Measurements from ENCODE around the gene RAB33B. TPM values are rescaled to one million over a fixed set of nuclear protein-coding genes. Genes with fewer than 3 reads are reported as not detected.
"Not testable (repeated sequence)": the region's sequence is repeated elsewhere in the genome, so short reads cannot be mapped to it uniquely, and the experiment has no call there.

The RAB33B gene
- total RNA-seq, 1 donor from 2014 or later: 14.4 TPM

DNA sequence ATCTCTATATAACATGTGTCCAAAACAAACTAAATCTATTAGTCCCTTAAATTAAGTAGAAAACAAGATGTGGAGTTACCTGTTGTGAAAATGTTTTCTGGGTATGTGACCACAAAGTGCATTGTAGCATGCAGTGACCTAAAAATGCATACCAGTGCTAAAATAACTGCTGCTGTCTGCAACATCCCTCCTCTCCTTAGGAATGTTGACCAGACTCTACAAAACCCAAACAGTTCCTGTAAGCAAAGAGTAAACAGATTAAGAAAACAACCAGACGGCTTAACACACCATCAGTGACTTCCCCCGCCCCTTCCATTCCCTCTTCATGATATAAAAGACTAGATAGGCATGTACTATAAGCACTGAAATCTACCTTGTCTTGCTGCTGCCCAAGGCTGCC is 15.8 kb upstream of the RAB33B start:
- H3K4me3 ChIP-seq: no peak overlapping the region

DNA sequence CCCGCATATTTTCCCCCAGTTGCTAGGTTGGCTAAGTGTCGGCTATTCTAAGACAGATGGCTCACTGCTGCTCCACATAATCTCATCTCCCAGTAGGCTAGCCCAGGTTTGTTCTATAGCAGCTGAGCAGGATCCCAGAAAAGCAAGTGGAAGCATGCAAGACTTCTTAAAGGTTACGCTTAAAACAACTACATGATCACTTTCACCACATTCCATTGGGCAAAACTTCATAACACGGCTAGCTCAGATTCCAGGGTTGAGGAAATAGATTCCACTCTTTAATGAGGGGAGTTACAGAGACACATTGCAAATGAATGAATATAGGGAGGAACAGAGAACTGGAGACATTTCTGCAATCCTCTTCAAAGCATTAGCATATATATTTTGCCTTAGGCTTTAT is 12.9 kb upstream of the RAB33B start:
- H3K27me3 Mint-ChIP-seq (ENCODE audit: insufficient read depth, low read depth): no peaks in the 10 kb centered on the region

More for the DNA sequence above, 15.8 kb upstream of the RAB33B start:
- Mint-ChIP-seq H3K27ac (no peak overlapping the region), H3K27me3 (ENCODE audit: insufficient read depth, low read depth) (no peaks in the 10 kb centered on the region), H3K4me1 (no peaks in the 10 kb centered on the region), H3K9me3 (peaks cover 54% of the 10 kb centered on the region), H3K36me3 (peaks cover 48% of the 10 kb centered on the region), H3K4me3 (no peak overlapping the region)
- no peak for DNase-seq (ENCODE audit: low spot score)
- H3K4me1 ChIP-seq: no peaks in the 10 kb centered on the region
- H3F3A ChIP-seq (ENCODE audit: low read depth): no peaks in the 10 kb centered on the region
- H3K27me3 ChIP-seq: no peaks in the 10 kb centered on the region
- no peak overlapping the region for H2AFZ ChIP-seq (replicated peaks)
- no peaks in the 10 kb centered on the region for H3K36me3 ChIP-seq
- no peak overlapping the region for H3K4me2 ChIP-seq
- no peak overlapping the region for H3K9ac ChIP-seq
- H3K9me3 ChIP-seq (ENCODE audit: low read depth): peaks cover 4% of the 10 kb centered on the region
- H3K79me2 ChIP-seq (ENCODE audit: low read depth): no peaks in the 10 kb centered on the region
- H3K27ac ChIP-seq: no peak overlapping the region
- no peaks in the 10 kb centered on the region for H4K20me1 ChIP-seq (ENCODE audit: low read depth)
- no peak for TF ChIP-seq EZH2 (IDR thresholded peaks at IDR 0.05)
- TF ChIP-seq, protein P1, sequence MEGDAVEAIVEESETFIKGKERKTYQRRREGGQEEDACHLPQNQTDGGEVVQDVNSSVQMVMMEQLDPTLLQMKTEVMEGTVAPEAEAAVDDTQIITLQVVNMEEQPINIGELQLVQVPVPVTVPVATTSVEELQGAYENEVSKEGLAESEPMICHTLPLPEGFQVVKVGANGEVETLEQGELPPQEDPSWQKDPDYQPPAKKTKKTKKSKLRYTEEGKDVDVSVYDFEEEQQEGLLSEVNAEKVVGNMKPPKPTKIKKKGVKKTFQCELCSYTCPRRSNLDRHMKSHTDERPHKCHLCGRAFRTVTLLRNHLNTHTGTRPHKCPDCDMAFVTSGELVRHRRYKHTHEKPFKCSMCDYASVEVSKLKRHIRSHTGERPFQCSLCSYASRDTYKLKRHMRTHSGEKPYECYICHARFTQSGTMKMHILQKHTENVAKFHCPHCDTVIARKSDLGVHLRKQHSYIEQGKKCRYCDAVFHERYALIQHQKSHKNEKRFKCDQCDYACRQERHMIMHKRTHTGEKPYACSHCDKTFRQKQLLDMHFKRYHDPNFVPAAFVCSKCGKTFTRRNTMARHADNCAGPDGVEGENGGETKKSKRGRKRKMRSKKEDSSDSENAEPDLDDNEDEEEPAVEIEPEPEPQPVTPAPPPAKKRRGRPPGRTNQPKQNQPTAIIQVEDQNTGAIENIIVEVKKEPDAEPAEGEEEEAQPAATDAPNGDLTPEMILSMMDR (IDR thresholded peaks at IDR 0.05): no peak
- no peak for TF ChIP-seq EZH2phosphoT487 (IDR thresholded peaks at IDR 0.05)

DNA sequence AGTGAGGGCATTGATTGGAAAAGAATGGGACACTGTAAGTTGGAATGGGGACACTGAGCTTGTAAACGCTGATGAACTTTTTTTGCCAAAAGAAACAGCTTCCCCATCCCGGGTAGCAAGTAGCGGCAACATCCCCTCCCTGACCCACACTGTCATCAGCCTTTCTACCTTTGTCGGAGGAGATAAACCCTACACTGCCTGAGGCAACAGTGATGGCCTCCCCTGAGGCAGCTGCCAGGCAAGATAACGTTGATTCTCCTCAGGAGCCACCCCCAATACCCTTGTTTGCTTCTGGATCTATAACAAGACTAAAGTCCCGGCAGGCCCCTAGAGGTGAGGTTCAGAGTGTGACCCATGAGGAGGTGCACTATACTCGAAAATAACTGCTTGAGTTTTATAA is 10.3 kb upstream of the RAB33B start:
- no peak overlapping the region for H2AFZ ChIP-seq (replicated peaks)
- no peaks in the 10 kb centered on the region for H3K9me3 ChIP-seq (ENCODE audit: low read depth)
- no peak overlapping the region for H3K27ac ChIP-seq
- H3K36me3 Mint-ChIP-seq: peaks cover 42% of the 10 kb centered on the region
- H3K27ac Mint-ChIP-seq: no peak overlapping the region
- no peaks in the 10 kb centered on the region for H3K4me1 Mint-ChIP-seq
- no peak overlapping the region for H3K4me3 Mint-ChIP-seq
- H3K4me1 ChIP-seq: no peaks in the 10 kb centered on the region
- no peaks in the 10 kb centered on the region for H3K36me3 ChIP-seq
- TF ChIP-seq, protein P1 (IDR thresholded peaks at IDR 0.05): no peak
- TF ChIP-seq EZH2phosphoT487 (IDR thresholded peaks at IDR 0.05) (no peak), EZH2 (IDR thresholded peaks at IDR 0.05) (no peak)
- no peaks in the 10 kb centered on the region for H4K20me1 ChIP-seq (ENCODE audit: low read depth)
- H3K9me3 Mint-ChIP-seq: peaks cover 38% of the 10 kb centered on the region
- no peaks in the 10 kb centered on the region for H3K79me2 ChIP-seq (ENCODE audit: low read depth)
- H3K4me2 ChIP-seq: no peak overlapping the region
- no peak overlapping the region for H3K4me3 ChIP-seq
- no peaks in the 10 kb centered on the region for H3K27me3 Mint-ChIP-seq (ENCODE audit: insufficient read depth, low read depth)
- H3F3A ChIP-seq (ENCODE audit: low read depth): no peaks in the 10 kb centered on the region
- H3K27me3 ChIP-seq: no peaks in the 10 kb centered on the region
- no peak for DNase-seq (ENCODE audit: low spot score)
- H3K9ac ChIP-seq: no peak overlapping the region

More for the DNA sequence above, 12.9 kb upstream of the RAB33B start:
- Mint-ChIP-seq H3K4me1 (no peaks in the 10 kb centered on the region), H3K9me3 (peaks cover 48% of the 10 kb centered on the region), H3K4me3 (no peak overlapping the region), H3K36me3 (peaks cover 48% of the 10 kb centered on the region), H3K27ac (no peak overlapping the region)
- Histone ChIP-seq H3K4me3 (no peak overlapping the region), H2AFZ (replicated peaks) (no peak overlapping the region), H3K27ac (no peak overlapping the region), H4K20me1 (ENCODE audit: low read depth) (no peaks in the 10 kb centered on the region), H3K9me3 (ENCODE audit: low read depth) (peaks cover 4% of the 10 kb centered on the region), H3K36me3 (no peaks in the 10 kb centered on the region), H3K9ac (no peak overlapping the region), H3K4me1 (no peaks in the 10 kb centered on the region), H3K79me2 (ENCODE audit: low read depth) (no peaks in the 10 kb centered on the region), H3K4me2 (no peak overlapping the region), H3K27me3 (no peaks in the 10 kb centered on the region), H3F3A (ENCODE audit: low read depth) (no peaks in the 10 kb centered on the region)
- no peak for TF ChIP-seq EZH2 (IDR thresholded peaks at IDR 0.05)
- TF ChIP-seq EZH2phosphoT487 (IDR thresholded peaks at IDR 0.05): no peak
- TF ChIP-seq, protein P1 (IDR thresholded peaks at IDR 0.05): no peak
- no peak for DNase-seq (ENCODE audit: low spot score)

DNA sequence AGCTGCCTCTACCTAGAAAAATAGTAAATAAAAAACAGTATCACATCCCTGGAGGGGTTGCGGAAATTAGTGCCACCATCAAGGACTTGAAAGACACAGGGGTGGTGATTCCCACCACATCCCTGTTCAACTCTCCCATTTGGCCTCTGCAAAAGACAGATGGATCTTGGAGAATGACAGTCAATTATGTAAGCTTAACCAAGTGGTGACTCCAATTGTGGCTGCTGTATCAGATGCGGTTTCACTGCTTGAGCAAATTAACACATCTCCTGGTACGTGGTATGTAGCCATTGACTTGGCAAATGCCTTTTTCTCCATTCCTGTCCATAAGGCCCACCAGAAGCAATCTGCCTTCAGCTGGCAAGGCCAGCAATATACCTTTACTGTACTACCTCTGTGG is 9.0 kb upstream of the RAB33B start:
- H3F3A ChIP-seq (ENCODE audit: low read depth); H3K9me3 ChIP-seq (ENCODE audit: low read depth); H3K4me2 ChIP-seq; H3K27ac Mint-ChIP-seq; H3K4me1 ChIP-seq; H4K20me1 ChIP-seq (ENCODE audit: low read depth); H3K27ac ChIP-seq; H3K27me3 ChIP-seq; H3K4me3 Mint-ChIP-seq; H2AFZ ChIP-seq (replicated peaks); H3K9ac ChIP-seq; H3K36me3 ChIP-seq; H3K4me1 Mint-ChIP-seq; H3K27me3 Mint-ChIP-seq (ENCODE audit: insufficient read depth, low read depth); H3K79me2 ChIP-seq (ENCODE audit: low read depth); DNase-seq (ENCODE audit: low spot score); H3K4me3 ChIP-seq: not testable (repeated sequence)
- H3K36me3 Mint-ChIP-seq: peaks cover 40% of the 10 kb centered on the region
- H3K9me3 Mint-ChIP-seq: peaks cover 30% of the 10 kb centered on the region

DNA sequence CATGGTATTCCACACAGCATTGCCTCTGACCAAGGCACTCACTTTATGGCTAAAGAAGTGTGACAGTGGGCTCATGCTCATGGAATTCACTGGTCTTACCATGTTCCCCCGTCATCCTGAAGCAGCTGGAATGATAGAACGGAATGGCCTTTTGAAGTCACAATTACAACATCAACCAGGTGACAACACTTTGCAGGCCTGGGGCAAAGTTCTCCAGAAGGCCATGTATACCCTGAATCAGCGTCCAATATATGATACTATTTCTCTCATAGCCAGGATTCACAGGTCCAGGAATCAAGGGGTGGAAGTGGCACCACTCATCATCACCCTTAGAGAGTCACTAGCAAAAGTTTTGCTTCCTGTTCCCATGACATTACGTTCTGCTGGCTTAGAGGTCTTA is 6.8 kb upstream of the RAB33B start:
- H3K9me3 ChIP-seq (ENCODE audit: low read depth); H3F3A ChIP-seq (ENCODE audit: low read depth); H3K27me3 Mint-ChIP-seq (ENCODE audit: insufficient read depth, low read depth); H3K27ac ChIP-seq; DNase-seq (ENCODE audit: low spot score); H3K79me2 ChIP-seq (ENCODE audit: low read depth); H4K20me1 ChIP-seq (ENCODE audit: low read depth); H3K27me3 ChIP-seq; H2AFZ ChIP-seq (replicated peaks); H3K4me3 Mint-ChIP-seq; H3K4me1 ChIP-seq; H3K9ac ChIP-seq; H3K27ac Mint-ChIP-seq; H3K4me2 ChIP-seq; H3K4me3 ChIP-seq; H3K36me3 ChIP-seq; H3K4me1 Mint-ChIP-seq: not testable (repeated sequence)
- peaks cover 33% of the 10 kb centered on the region for H3K36me3 Mint-ChIP-seq
- peaks cover 15% of the 10 kb centered on the region for H3K9me3 Mint-ChIP-seq
